NK-92 (cell line): Measurements from ENCODE around the gene RALGAPA1.

ENCODE experiments used
- DNase-seq: peaks from one replicate; lab custom pipeline; 2025; ENCODE audit not compliant: unreplicated experiment; lab: John Stamatoyannopoulos, UW

Gene RALGAPA1

DNA sequence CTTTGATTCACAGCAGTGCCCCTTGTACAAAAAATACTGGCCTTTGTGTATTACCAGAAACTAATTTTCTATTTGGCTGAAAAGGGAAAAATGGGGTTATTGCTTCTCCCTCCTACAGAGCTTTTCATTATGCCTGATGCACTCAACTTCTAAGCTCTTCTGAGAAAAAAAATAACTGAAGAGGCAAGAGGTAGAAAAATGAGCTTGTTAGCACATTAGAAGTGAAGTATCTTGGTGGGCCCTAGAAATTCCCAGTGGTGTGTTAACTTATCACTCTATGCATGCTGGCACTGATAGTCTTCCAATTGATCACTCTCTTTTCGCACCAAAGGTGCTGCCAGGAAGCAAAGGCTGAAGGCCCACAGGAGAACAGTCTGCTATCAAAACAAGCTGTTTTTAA, 258.0 kb downstream of the RALGAPA1 start:
- DNase-seq, result no peak

DNA sequence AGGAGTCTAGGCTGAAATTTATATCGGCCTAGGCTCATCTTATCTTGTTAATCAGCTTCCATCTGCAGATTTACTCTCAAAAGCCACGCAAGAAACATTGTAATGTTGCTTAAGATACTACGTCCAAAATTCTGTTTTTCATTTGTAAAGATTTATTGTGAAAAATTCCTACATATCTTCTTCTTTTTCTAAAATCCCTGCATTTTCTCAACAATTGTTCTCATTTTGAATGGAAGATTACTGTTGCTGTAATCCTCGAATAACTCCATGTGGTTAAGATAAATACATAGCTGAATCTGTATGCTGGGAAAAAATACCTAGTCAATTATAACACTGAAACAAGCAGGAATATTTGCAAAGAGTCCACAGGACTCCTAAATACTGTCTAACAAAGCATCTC, 259.5 kb downstream of the RALGAPA1 start:
- DNase-seq, result no peak

DNA sequence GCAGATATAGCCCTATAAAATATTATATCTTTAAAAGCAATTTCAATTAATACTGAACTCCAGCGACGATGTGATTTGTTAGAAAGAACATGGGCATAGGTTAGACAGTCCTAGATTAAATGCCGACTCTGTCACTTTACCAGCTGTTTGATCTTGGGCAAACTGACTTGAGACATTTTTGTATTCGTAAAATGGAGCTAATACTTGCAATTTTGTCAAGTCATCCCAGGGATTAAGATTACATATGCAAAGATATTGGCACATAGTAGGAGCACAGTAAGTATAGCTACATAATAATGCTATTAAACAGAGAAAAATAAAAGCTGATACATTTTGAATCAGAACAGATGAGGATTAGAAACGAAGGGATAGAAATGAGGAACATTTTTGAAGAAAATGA, 266.1 kb downstream of the RALGAPA1 start:
- DNase-seq, result no peak

- no peak for DNase-seq
Observed at GRCh38 chr14:35539969-35540368, 269.1 kb downstream of the RALGAPA1 start.

DNA sequence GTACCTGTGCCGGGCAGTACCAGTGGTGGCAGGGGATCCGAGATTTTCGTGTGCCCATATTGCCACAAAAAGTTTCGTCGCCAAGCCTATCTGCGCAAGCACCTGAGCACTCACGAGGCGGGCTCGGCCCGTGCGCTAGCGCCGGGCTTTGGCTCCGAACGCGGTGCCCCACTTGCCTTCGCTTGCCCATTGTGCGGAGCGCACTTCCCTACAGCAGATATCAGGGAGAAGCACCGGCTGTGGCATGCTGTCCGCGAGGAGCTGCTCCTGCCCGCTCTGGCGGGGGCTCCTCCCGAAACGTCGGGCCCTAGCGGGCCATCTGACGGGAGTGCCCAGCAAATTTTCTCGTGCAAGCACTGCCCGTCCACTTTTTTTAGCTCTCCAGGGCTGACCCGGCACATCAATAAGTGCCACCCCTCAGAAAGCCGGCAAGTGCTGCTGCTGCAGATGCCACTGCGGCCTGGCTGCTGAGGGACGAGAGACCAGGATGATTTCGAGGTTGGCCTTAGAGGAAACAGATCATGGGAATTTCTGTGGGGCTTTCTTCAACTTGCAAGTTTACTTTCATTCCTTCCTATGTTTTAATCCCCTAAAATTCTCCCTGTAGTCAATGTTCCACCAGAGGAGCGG, 273.5 kb downstream of the RALGAPA1 start:
- DNase-seq, result no peak

- DNase-seq, result no peak
Observed at GRCh38 chr14:35534873-35535482, 274.1 kb downstream of the RALGAPA1 start.

- DNase-seq, result no peak
Observed at GRCh38 chr14:35534208-35534872, 274.8 kb downstream of the RALGAPA1 start.

DNA sequence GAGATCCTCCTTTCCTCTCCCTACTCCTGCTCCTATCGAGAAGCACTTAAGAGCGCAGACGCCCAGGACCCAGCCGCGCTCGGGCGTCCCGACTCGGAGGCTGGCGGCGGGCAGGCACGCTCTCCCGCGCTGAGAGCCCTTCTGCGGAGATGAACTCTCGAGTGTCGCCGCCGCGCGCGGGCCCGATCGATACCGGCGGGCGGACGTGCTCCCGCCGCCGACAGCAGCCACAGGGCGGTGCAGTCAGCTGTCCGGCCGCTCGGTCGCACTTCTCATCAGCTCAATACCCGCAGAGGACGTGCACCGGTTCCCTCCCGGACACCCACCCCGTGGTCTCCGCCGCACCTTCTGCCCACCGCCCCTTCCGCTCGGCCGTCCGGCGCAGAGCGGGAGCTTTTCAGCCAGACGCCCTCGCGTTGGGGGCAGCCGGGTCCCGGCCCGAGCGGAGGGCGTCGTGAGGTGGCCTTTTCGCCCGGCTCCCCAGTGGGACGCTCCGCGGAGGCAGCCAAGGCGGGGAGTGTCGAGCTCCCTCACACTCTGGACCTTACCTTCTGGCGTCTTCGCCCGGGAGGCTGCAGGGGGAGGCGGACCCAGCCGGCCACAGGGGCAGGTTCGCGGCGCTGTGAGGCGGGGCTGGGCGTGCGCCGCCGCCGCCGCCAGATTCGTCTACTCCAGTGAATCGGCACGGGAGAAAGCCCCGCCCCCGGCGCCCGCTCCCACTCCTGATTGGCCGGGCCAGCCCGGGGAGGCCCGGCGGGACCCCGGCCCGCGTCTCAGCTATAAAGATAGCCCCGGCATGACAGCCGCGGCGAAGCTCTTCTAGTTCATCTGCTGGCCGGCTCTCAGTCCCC, 275.5 kb downstream of the RALGAPA1 start, which contains the start of gene INSM2:
Gene INSM2 (plus strand): TSS at position 808 of the 851 bp plus-strand sequence. CDS start 89 bp downstream, outside the sequence.
- DNase-seq, result no peak

- no peak for DNase-seq
Observed at GRCh38 chr14:35532783-35533356, 276.2 kb downstream of the RALGAPA1 start.

- no peak for DNase-seq
Observed at GRCh38 chr14:35531960-35532747, 276.9 kb downstream of the RALGAPA1 start.

GRCh38 chr14:35526962-35527361, 282.1 kb downstream of the RALGAPA1 start:
- no peak for DNase-seq

DNA sequence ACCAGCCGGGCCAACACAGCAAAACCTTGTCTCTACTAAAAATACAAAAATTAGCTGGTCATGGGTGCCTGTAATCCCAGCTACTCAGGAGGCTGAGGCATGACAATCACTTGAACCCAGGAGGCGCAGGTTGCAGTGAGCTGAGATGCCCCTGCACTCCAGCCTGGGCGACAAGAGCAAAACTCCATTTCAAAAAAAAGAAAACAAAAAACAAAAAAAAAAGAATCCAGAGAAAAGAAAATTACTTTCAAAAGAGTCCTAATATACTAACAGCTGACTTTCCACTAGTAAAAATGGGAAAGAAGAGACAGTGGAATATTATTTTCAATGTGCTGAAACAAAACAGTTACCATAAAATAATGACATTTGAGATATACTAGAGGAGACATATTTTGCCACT, 283.4 kb downstream of the RALGAPA1 start:
- DNase-seq, result no peak

- DNase-seq, result no peak
Observed at GRCh38 chr14:35519986-35520385, 289.1 kb downstream of the RALGAPA1 start.

- DNase-seq, result no peak
Observed at GRCh38 chr14:35515916-35516315, 293.2 kb downstream of the RALGAPA1 start.

GRCh38 chr14:35512765-35513164, 296.3 kb downstream of the RALGAPA1 start:
- no peak for DNase-seq

- DNase-seq, result no peak
Observed at GRCh38 chr14:35509846-35510245, 299.2 kb downstream of the RALGAPA1 start.

- DNase-seq, result no peak
Observed at GRCh38 chr14:35506927-35507326, 302.2 kb downstream of the RALGAPA1 start.

DNA sequence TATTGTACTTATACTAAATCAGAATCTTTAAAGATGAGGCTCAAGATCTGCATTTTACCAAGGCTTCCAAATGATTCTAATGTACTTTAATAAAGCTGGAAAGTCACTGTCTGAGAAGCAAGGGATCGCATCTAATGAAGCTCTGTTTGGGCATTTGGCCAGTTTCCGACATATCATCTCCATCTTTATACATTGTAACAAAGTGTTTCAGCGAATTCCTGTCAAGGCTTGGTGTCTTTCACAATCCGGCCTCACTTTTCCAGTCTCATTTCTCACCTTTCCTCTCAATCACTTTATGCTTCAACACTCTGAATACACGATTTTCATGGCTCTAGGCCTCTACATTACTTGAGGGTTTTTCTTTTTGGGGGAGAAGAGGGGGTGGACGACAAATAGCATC, 302.6 kb downstream of the RALGAPA1 start:
- no peak for DNase-seq

GRCh38 chr14:35504260-35504659, 304.8 kb downstream of the RALGAPA1 start:
- DNase-seq, result no peak

GRCh38 chr14:35503646-35504045, 305.4 kb downstream of the RALGAPA1 start:
- DNase-seq, result no peak
